Measurements from ENCODE around the gene UBE2G1. TPM values are rescaled to one million over a fixed set of nuclear protein-coding genes. Genes with fewer than 3 reads are reported as not detected.
"Not testable (repeated sequence)": the region's sequence is repeated elsewhere in the genome, so short reads cannot be mapped to it uniquely, and the experiment has no call there.

Gene UBE2G1
- total RNA-seq, 2 donors from 2014 or later, result 38.8 to 47.7 TPM

DNA sequence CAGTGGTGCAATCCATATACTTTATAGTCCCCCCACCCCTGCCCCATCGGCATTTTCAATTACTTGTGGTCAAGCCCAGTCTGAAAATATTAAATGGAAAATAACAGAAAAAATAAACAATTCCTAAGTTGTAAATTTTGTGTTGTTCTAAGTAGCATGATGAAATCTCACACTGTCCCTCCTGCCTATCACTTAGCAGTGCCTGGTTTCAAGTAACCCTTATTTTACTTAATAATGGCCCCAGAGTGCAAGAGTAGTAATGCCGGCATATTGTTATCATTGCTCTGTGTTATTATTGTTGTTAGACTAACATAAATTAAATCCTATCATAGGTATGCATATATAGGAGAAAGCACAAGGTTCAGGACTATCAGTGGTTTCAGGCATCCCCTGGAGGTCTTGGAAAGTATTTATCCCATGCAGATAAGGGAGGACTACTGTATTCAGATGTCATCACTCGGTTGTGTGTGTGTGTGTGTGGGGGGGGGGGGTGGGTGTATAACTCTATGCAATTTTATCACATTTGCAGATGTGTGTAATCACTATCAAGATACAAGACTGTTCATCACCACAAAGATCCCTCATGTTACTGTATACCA lies 9.3 kb downstream of the UBE2G1 start:
- Histone ChIP-seq H3K36me3 (no peaks in the 10 kb centered on the region), H3K4me3 (no peak overlapping the region), H3K9me3 (no peaks in the 10 kb centered on the region), H3K4me1 (ENCODE audit: control insufficient read depth in 1 of 2, low read depth in 2 of 2) (peaks cover 15 to 55% of the 10 kb centered on the region in 2 donors), H3K27ac (no peak overlapping the region), H3K27me3 (replicated peaks; ENCODE audit: insufficient read depth) (no peaks in the 10 kb centered on the region)
- ATAC-seq (ENCODE audit: insufficient number of reproducible peaks, low FRiP score, low read depth) (no peak), DNase-seq (ENCODE audit: low spot score) (no peak)
- TF ChIP-seq, protein P1, sequence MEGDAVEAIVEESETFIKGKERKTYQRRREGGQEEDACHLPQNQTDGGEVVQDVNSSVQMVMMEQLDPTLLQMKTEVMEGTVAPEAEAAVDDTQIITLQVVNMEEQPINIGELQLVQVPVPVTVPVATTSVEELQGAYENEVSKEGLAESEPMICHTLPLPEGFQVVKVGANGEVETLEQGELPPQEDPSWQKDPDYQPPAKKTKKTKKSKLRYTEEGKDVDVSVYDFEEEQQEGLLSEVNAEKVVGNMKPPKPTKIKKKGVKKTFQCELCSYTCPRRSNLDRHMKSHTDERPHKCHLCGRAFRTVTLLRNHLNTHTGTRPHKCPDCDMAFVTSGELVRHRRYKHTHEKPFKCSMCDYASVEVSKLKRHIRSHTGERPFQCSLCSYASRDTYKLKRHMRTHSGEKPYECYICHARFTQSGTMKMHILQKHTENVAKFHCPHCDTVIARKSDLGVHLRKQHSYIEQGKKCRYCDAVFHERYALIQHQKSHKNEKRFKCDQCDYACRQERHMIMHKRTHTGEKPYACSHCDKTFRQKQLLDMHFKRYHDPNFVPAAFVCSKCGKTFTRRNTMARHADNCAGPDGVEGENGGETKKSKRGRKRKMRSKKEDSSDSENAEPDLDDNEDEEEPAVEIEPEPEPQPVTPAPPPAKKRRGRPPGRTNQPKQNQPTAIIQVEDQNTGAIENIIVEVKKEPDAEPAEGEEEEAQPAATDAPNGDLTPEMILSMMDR (IDR thresholded peaks at IDR 0.05), result no peak

DNA sequence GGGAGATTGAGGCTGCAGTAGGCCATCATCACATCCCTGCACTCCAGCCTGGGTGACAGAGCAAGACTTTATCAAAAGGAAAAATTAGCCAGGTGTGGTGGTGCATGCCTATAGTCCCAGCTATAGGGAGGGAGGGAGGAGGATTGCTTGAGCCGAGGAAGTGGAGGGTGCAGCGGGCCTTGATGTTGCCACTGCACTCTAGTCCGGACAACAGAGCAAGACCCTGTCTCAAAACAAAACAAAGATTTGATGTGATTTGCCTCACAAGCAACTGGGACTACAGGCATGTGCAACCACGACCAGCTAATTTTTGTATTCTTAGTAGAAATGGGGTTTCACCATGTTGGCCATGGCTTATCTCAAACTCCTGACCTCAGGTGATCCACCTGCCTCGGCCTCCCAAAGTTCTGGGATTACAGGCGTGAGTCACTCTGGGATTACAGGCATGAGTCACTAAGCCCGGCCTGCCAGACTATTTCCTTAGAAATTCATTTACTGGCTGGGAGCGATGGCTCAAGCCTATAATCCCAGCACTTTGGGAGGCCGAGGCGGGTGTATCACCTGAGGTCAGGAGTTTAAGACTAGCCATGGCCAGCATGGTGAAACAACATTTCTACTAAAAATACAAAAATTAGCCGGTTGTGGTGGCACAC lies 11.5 kb downstream of the UBE2G1 start:
- ATAC-seq (ENCODE audit: insufficient number of reproducible peaks, low FRiP score, low read depth) (no peak), DNase-seq (ENCODE audit: low spot score) (no peak)
- Histone ChIP-seq H3K9me3 (no peaks in the 10 kb centered on the region), H3K27me3 (replicated peaks; ENCODE audit: insufficient read depth) (no peaks in the 10 kb centered on the region), H3K36me3 (no peaks in the 10 kb centered on the region), H3K4me3 (no peak overlapping the region), H3K27ac (no peak overlapping the region), H3K4me1 (ENCODE audit: control insufficient read depth in 1 of 2, low read depth in 2 of 2) (peaks cover 23 to 70% of the 10 kb centered on the region in 2 donors)
- TF ChIP-seq, protein P1 (IDR thresholded peaks at IDR 0.05), result no peak

DNA sequence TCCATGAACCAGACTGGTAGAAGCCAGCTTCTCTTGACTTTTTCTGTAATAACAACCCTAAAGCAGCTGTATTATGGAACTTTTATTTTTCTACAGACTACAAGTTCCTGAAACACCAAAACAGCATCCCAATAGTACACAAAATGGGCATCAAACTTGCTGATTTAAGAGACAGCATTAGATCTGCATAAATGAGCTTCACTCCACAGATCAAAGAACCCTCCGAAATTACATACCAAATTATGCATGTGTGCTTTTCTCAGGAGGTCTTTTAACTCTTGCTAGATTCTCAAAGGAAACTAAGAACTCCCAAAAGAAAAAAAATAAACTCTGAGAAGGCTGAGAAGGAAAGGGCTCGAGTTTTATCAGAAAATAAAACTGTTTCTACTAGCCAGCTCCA lies 12.3 kb downstream of the UBE2G1 start:
- TF ChIP-seq, protein P1 (IDR thresholded peaks at IDR 0.05), result no peak
- Histone ChIP-seq H3K36me3 (no peaks in the 10 kb centered on the region), H3K4me3 (no peak overlapping the region), H3K4me1 (ENCODE audit: control insufficient read depth in 1 of 2, low read depth in 2 of 2) (peaks cover 20 to 66% of the 10 kb centered on the region in 2 donors), H3K27me3 (replicated peaks; ENCODE audit: insufficient read depth) (no peaks in the 10 kb centered on the region), H3K9me3 (no peaks in the 10 kb centered on the region), H3K27ac (no peak overlapping the region)
- DNase-seq (ENCODE audit: low spot score), result no peak
- no peak for ATAC-seq (ENCODE audit: insufficient number of reproducible peaks, low FRiP score, low read depth)

DNA sequence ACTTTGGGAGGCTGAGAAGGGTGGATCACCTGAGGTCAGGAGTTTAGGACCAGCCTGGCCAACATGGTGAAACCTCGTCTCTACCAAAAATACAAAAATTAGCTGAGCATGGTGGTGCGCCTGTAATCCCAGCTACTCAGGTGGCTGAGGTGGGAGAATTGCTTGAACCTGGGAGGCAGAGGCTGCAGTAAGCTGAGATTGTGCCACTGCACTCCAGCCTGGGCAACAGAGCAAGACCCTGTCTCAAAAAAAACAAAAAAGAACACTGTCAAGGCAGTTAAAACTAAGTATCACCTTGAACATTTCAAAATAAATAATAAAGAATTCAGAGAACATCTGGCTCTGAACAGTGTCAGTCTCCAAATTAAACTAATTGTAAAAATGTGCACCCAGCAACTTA lies 16.3 kb downstream of the UBE2G1 start:
- H3K4me1 ChIP-seq (ENCODE audit: control insufficient read depth in 1 of 2, low read depth in 2 of 2), result peaks cover 17 to 57% of the 10 kb centered on the region in 2 donors
- not testable (repeated sequence) for ATAC-seq (ENCODE audit: insufficient number of reproducible peaks, low FRiP score, low read depth)

DNA sequence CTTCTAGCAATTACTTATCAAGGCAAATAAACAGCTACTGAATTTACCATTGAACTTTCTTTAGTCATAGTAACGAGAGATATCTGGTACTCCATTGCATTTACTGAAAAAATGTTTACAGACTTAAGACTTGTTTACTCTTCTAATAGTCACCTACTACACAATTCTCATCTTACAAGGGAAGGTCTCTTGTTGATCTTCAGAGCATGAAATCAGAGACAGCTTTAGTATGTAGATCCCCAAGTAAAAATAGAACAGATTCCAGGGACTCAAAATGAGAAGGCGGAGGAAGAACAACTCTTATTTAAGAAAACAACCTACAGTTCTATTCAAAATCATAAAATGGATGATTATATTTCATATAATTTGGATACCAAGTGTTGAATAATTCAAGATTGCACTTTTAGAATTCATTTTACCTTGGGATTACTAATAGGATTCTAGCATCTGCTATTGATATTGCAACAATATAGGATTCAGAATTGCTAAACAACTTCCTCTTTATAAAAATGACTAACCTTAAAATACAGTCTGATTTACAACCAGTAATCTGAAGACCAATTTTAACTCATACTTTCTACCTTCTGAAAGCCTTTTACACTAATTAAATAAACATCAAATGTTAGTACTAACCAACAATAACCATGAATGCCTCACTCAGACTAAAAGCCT lies 20.8 kb downstream of the UBE2G1 start:
- DNase-seq (ENCODE audit: low spot score) (no peak), ATAC-seq (ENCODE audit: insufficient number of reproducible peaks, low FRiP score, low read depth) (no peak)
- peaks cover 12 to 40% of the 10 kb centered on the region in 2 donors for H3K4me1 ChIP-seq (ENCODE audit: control insufficient read depth in 1 of 2, low read depth in 2 of 2)
- H3K27me3 ChIP-seq (replicated peaks; ENCODE audit: insufficient read depth), result no peaks in the 10 kb centered on the region
- H3K27ac ChIP-seq, result no peak overlapping the region
- H3K9me3 ChIP-seq, result no peaks in the 10 kb centered on the region
- TF ChIP-seq, protein P1 (IDR thresholded peaks at IDR 0.05), result no peak
- H3K36me3 ChIP-seq, result no peaks in the 10 kb centered on the region
- no peak overlapping the region for H3K4me3 ChIP-seq

More for the DNA sequence above, 16.3 kb downstream of the UBE2G1 start:
- H3K4me3 ChIP-seq; H3K36me3 ChIP-seq; DNase-seq (ENCODE audit: low spot score); H3K27me3 ChIP-seq (replicated peaks; ENCODE audit: insufficient read depth); H3K27ac ChIP-seq; H3K9me3 ChIP-seq: not testable (repeated sequence)

Measured in thoracic aorta (tissue), 2 donors.